AG04450 (cell line): ENCODE results near the gene SPATC1L. TPM values are rescaled to one million over a fixed set of nuclear protein-coding genes. Genes with fewer than 3 reads are reported as not detected.
"Not testable (repeated sequence)": the region's sequence is repeated elsewhere in the genome, so short reads cannot be mapped to it uniquely, and the experiment has no call there.

Experiments used
- CTCF ChIA-PET: fragments of 300-600, 350-600 bp; formaldehyde crosslinking; extraction: SDS; loops from one replicate; lab custom pipeline; 2022; ENCODE audit warnings: antibody characterized with exemption, inconsistent platforms; lab: Charles Lee
- POLR2A ChIA-PET: fragments of 350-600 bp; formaldehyde crosslinking; extraction: SDS; loops from one replicate; lab custom pipeline; 2021; ENCODE audit warnings: antibody characterized with exemption, inconsistent platforms; lab: Yijun Ruan, JAX
- DNase-seq: peaks from one replicate; pipeline ENCODE4 v3.0.0-alpha.2; 2011; ENCODE audit warnings: low read depth, low spot score
- H3K27ac ChIP-seq: one replicate; pipeline ENCODE4 v1.5.1; 2012; ENCODE audit warnings: low read depth, low read length, control low read depth
- H3K27me3 ChIP-seq: one replicate; pipeline ENCODE4 v1.6.0; 2012; ENCODE audit warnings: low read length; ENCODE audit not compliant: control insufficient read depth, insufficient read depth
- H3K4me3 ChIP-seq: 2 replicates; pipeline ENCODE4 v1.5.1; 2011; ENCODE audit warnings: mild to moderate bottlenecking, low read depth, low read length, control low read depth
- H3K9me3 ChIP-seq: 2 replicates; pipeline ENCODE4 v1.5.1; 2012; ENCODE audit warnings: low read length; ENCODE audit not compliant: control insufficient read depth, insufficient read depth
- CTCF ChIP-seq: IDR thresholded peaks from 2 replicates; pipeline ENCODE4 v1.5.1; 2011; ENCODE audit warnings: low read depth, low read length, control low read depth, inconsistent platforms
- polyA plus RNA-seq: library from polyadenylated mRNA; depleted of rRNA; stranded (reverse); fragments of >200 nt; gene quantifications from 2 replicates; pipeline ENCODE4 v1.2.3, GENCODE V29; 2011

SPATC1L gene
- polyA plus RNA-seq, 1 experiment: 1.6 TPM

GRCh38 chr21:46173573-46173972 is 10.7 kb downstream of the SPATC1L start:
- DNase-seq: no peak
- no peak overlapping the region for H3K4me3 ChIP-seq
- no peak overlapping the region for H3K27ac ChIP-seq
- POLR2A ChIA-PET: no interaction called here
- TF ChIP-seq CTCF: no peak
- CTCF ChIA-PET: no interaction called here
- peaks cover 16% of the 10 kb centered on the region for H3K27me3 ChIP-seq
- peaks cover 14% of the 10 kb centered on the region for H3K9me3 ChIP-seq

- no peak for TF ChIP-seq CTCF
- CTCF ChIA-PET: no interaction called here
- H3K4me3 ChIP-seq: no peak overlapping the region
- peaks cover 14% of the 10 kb centered on the region for H3K9me3 ChIP-seq
- H3K27me3 ChIP-seq: peaks cover 19% of the 10 kb centered on the region
- POLR2A ChIA-PET: no interaction called here
- DNase-seq: no peak
- no peak overlapping the region for H3K27ac ChIP-seq
Observed at GRCh38 chr21:46172863-46173528, 11.3 kb downstream of the SPATC1L start.

GRCh38 chr21:46171996-46172862 is 12.0 kb downstream of the SPATC1L start:
- Histone ChIP-seq H3K27ac (no peak overlapping the region), H3K27me3 (peaks cover 21% of the 10 kb centered on the region), H3K9me3 (peaks cover 14% of the 10 kb centered on the region), H3K4me3 (no peak overlapping the region)
- CTCF ChIA-PET: no interaction called here
- TF ChIP-seq CTCF: no peak
- DNase-seq: no peak
- POLR2A ChIA-PET: no interaction called here

GRCh38 chr21:46171585-46171984 is 12.7 kb downstream of the SPATC1L start:
- H3K27ac ChIP-seq: no peak overlapping the region
- H3K4me3 ChIP-seq: no peak overlapping the region
- TF ChIP-seq CTCF: no peak
- POLR2A ChIA-PET: no interaction called here
- no peak for DNase-seq
- H3K9me3 ChIP-seq: peaks cover 14% of the 10 kb centered on the region
- CTCF ChIA-PET: no interaction called here
- peaks cover 21% of the 10 kb centered on the region for H3K27me3 ChIP-seq

GRCh38 chr21:46170436-46171193 is 13.6 kb downstream of the SPATC1L start:
- Histone ChIP-seq H3K27me3 (peaks cover 21% of the 10 kb centered on the region), H3K9me3 (peaks cover 14% of the 10 kb centered on the region)
- DNase-seq, H3K4me3 ChIP-seq, H3K27ac ChIP-seq, POLR2A ChIA-PET, CTCF ChIA-PET: not testable (repeated sequence)
